ENCODE results near the gene BRD7.

BRD7 gene

GRCh38 chr16:50288026-50288425 is 80.8 kb downstream of the BRD7 start:
- DNase-seq: no peak

- DNase-seq: no peak
These were observed 82.1 kb downstream of the BRD7 start for GRCh38 chr16:50286681-50287080.

- no peak for DNase-seq
These were observed 83.3 kb downstream of the BRD7 start for GRCh38 chr16:50285406-50286003.

GRCh38 chr16:50284131-50284911 is 84.5 kb downstream of the BRD7 start:
- DNase-seq: no peak

- no peak for DNase-seq
These were observed 85.7 kb downstream of the BRD7 start for GRCh38 chr16:50282955-50283631.

- peak; percentile 45 for DNase-seq
These were observed 86.7 kb downstream of the BRD7 start for GRCh38 chr16:50282010-50282538.

GRCh38 chr16:50281391-50282009 is 87.3 kb downstream of the BRD7 start:
- no peak for DNase-seq

- DNase-seq: no peak
These were observed 87.9 kb downstream of the BRD7 start for GRCh38 chr16:50280932-50281331.

- no peak for DNase-seq
These were observed 89.3 kb downstream of the BRD7 start for GRCh38 chr16:50279504-50279865.

GRCh38 chr16:50278251-50278650 is 90.5 kb downstream of the BRD7 start:
- DNase-seq: no peak

- no peak for DNase-seq
These were observed 91.8 kb downstream of the BRD7 start for GRCh38 chr16:50276801-50277555.

GRCh38 chr16:50276326-50276640 is 92.5 kb downstream of the BRD7 start:
- no peak for DNase-seq

- DNase-seq: no peak
These were observed 93.1 kb downstream of the BRD7 start for GRCh38 chr16:50275428-50276325.

GRCh38 chr16:50275098-50275415 is 93.7 kb downstream of the BRD7 start:
- no peak for DNase-seq

GRCh38 chr16:50274326-50275097 is 94.3 kb downstream of the BRD7 start:
- peak; percentile 51 for DNase-seq

GRCh38 chr16:50273888-50274325 is 94.9 kb downstream of the BRD7 start:
- peak; percentile 31 for DNase-seq

- no peak for DNase-seq
These were observed 95.5 kb downstream of the BRD7 start for GRCh38 chr16:50273382-50273690.

GRCh38 chr16:50272687-50273381 is 96.0 kb downstream of the BRD7 start:
- DNase-seq: no peak

- no peak for DNase-seq
These were observed 96.6 kb downstream of the BRD7 start for GRCh38 chr16:50272111-50272571.

Data from activated CD4-positive, alpha-beta T cell treated with anti-CD3 and anti-CD28 coated beads, Interleukin-2, amount 50 U/mL, for 1 hour (primary cell).